Choroid plexus epithelial cell (primary cell): ENCODE results near the gene LTF.
A peak's percentile ranks its signal among the peaks of the same experiment; 100 is the strongest.
"Not testable (repeated sequence)": the region's sequence is repeated elsewhere in the genome, so short reads cannot be mapped to it uniquely, and the experiment has no call there.

Experiments
- DNase-seq: peaks from one replicate; pipeline ENCODE4 v3.0.0-alpha.2; 2010; ENCODE audit warnings: low read depth
- H3K4me3 ChIP-seq: 2 replicates; pipeline ENCODE4 v1.5.1; 2011; ENCODE audit warnings: low read depth, mild to moderate bottlenecking, control low read depth, low read length, moderate library complexity
- TF ChIP-seq, protein P1 (sequence below): conservative IDR thresholded peaks from 2 replicates; pipeline ENCODE4 v1.5.1; 2011; ENCODE audit warnings: low read depth, mild to moderate bottlenecking, control low read depth, inconsistent platforms, low read length, moderate library complexity

LTF gene

DNA sequence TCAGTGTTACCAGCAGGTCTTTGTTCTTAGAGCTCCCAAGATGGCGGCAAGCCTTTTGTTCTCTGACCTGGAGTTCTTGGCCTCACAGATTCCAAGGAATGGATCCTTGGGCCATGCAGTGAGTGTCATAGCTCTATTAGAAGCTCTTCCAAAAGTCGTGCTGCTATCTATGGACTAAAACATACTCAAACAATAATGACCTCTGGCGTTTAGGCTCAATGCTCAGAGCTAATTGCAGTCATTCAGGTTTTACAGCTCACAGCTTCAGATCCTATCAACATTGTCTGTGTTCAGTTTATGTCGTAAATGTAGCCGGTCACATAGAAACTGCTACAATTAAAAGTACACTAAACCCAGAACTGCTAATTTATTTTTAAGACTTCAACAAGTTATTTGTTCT is 35.5 kb downstream of the LTF start:
- DNase-seq = no peak
- no peak overlapping the region for H3K4me3 ChIP-seq
- TF ChIP-seq, protein P1, sequence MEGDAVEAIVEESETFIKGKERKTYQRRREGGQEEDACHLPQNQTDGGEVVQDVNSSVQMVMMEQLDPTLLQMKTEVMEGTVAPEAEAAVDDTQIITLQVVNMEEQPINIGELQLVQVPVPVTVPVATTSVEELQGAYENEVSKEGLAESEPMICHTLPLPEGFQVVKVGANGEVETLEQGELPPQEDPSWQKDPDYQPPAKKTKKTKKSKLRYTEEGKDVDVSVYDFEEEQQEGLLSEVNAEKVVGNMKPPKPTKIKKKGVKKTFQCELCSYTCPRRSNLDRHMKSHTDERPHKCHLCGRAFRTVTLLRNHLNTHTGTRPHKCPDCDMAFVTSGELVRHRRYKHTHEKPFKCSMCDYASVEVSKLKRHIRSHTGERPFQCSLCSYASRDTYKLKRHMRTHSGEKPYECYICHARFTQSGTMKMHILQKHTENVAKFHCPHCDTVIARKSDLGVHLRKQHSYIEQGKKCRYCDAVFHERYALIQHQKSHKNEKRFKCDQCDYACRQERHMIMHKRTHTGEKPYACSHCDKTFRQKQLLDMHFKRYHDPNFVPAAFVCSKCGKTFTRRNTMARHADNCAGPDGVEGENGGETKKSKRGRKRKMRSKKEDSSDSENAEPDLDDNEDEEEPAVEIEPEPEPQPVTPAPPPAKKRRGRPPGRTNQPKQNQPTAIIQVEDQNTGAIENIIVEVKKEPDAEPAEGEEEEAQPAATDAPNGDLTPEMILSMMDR = no peak

DNA sequence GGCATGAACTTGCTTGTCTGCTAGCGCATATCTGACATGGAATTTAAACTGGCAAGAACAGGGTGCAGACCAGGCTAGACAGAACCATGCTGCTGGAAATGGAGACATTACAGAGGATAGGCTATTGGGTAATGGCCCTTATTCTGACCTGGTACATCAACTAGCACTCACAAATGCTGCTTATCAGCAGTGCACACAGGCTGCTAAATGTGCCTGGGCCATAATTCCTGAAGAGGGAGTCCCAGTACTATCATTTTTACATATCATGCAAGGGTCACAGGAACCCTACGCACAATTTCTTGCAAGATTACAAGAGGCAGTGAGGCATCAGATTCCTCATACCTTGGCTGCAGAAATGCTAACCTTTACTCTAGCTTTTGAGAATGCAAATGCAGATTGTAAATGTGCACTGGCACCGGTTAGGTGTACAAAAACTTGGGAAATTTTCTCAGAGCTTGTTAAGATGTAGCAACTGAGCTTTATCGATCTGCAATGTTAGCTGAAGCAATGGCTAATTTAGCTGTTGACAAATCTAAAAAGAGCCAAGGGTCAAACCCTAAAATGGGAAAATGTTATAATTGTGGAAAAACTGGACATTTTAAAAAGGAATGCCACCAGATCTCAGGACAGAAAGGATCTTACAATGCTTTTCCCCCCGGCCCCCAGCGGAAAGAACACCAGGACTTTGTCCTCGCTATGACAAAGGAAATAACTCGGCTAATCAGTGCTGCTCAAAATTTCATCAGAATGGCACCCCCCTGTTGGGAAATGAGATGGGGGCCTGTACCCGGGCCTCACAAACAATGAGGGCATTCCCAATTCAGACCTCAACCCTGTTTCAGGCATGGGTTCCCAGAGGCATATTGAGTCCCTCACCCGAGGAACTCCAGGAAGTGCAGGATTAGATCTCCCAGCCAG is 36.5 kb downstream of the LTF start:
- TF ChIP-seq, protein P1 = no peak
- H3K4me3 ChIP-seq = no peak overlapping the region
- no peak for DNase-seq

DNA sequence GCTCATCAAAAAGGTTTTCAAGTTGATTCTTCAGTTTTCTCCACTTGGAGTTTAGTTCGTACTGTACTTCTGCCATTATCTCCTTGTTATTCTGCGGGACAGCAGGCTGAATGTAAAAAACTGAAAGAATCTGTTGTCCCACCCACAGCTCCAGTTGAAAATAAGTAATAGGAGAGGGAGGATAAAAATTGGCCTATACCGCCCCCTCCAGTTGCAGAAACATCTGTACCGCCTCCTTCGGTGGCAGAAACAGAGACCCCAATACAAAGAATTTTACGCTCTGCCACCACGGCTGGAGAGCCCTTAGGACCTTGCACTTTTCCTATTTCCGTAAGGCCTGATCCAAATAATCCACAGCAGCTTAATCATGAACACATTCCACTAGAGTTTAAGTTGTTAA is 37.3 kb downstream of the LTF start:
- DNase-seq = peak; percentile 47
- TF ChIP-seq, protein P1 = peak; percentile 41
- not testable (repeated sequence) for H3K4me3 ChIP-seq

DNA sequence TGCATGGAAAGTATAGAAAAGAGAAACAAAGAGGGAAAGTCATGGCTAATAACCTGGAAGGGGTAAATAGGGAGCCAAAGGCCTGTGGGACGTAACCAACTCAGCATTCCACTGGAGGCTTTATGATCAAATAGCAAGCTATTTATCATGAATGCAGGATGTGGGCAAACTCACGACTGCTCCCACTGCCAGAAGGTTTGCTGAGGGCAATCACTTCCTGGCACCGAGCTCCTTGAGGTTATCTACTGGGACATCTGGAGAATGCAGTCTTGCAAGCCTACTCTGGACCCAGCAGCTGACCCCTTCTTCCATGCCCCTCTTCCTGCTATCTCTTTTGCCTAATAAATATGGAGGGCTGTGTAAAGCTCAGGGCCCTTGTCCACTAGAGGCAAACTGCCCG is 38.2 kb downstream of the LTF start:
- H3K4me3 ChIP-seq, DNase-seq: not testable (repeated sequence)

DNA sequence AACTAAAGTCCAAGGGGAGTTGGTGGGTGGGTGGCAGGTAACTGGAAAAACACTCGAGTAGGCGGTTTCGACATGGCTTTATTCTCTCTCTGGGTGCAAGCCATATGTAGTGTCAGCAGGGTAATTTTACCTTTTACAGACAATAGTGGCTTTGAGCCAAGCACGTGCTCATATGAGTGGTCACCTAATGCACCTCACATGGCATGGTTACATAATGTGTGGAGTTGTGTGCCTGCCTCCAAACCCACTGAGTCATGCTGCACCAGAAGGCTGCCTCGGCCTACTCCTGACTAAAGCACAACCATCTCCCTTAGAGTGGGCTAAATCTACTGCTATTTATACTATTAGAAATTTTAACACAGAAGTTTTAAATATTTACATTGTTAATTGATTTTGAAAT is 41.1 kb downstream of the LTF start:
- peak; percentile 68 for DNase-seq
- H3K4me3 ChIP-seq = no peak overlapping the region
- TF ChIP-seq, protein P1 = no peak

DNA sequence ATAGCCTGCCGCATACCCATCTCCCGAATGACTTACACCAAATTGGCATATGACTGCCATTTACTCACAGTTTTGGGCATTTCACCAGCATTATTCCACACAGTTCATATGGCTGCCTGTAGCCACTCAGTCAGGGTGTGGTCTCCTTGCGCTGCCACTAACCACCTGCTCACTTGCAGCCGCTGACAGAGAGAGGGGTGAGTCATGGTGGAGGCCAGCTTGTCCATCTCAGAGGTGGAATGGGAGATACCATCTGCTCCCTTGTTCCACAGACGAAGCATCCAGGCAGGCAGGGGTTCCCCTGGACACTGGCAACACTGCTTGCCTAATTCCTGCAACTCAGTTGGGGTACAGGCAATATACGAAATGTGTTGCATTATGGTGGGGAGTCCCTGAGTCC is 42.1 kb downstream of the LTF start:
- DNase-seq = no peak
- TF ChIP-seq, protein P1 = no peak
- no peak overlapping the region for H3K4me3 ChIP-seq

DNA sequence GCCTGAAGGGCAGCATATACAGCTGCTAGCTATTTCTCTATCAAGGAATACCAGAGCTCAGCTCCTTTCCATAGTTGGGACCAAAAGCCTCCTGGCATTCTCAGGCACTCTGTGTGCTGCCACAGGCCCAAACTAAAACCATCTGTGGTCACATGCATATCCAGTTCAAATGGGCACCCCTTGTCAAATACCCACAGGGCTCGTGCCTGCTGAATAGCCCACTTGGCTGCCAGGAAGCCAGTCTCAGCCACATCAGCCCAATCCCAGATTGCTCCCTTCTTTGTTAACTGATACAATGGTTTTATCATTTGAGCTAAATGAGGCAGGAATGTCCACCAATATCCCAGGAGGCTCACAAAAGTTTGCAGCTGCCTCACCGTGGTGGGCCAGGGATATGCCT is 43.8 kb downstream of the LTF start:
- DNase-seq = no peak
- no peak overlapping the region for H3K4me3 ChIP-seq
- TF ChIP-seq, protein P1 = no peak
